Nephron progenitor cell (in vitro differentiated cells): ENCODE measurements around the gene SP9.

Experiments
- DNase-seq: peaks from one replicate; pipeline ENCODE4 v3.0.0; 2021
- H3K27ac Mint-ChIP-seq: 2 replicates; pipeline ENCODE4 v1.8.0; 2021; ENCODE audit warnings: mild to moderate bottlenecking, moderate library complexity, mixed read lengths
- H3K27me3 Mint-ChIP-seq: 2 replicates; pipeline ENCODE4 v1.8.0; 2021; ENCODE audit warnings: mild to moderate bottlenecking, low read depth, mixed read lengths; ENCODE audit not compliant: poor library complexity
- H3K36me3 Mint-ChIP-seq: 2 replicates; pipeline ENCODE4 v1.8.0; 2021; ENCODE audit warnings: low read depth, mixed read lengths
- H3K4me1 Mint-ChIP-seq: 2 replicates; pipeline ENCODE4 v1.8.0; 2021; ENCODE audit warnings: mixed read lengths
- H3K4me3 Mint-ChIP-seq: 2 replicates; pipeline ENCODE4 v1.8.0; 2021; ENCODE audit warnings: mild to moderate bottlenecking, moderate library complexity, mixed read lengths
- H3K9me3 Mint-ChIP-seq: 2 replicates; pipeline ENCODE4 v1.8.0; 2021; ENCODE audit warnings: mild to moderate bottlenecking, moderate library complexity, mixed read lengths
- TF ChIP-seq, protein P1 (sequence below): fragments of 200-600 bp; sonication (generic); IDR thresholded peaks from 2 replicates; pipeline ENCODE4 v1.5.0; 2021; ENCODE audit warnings: antibody characterized with exemption

Gene SP9

GRCh38 chr2:174322746-174323145 is 12.0 kb upstream of the SP9 start:
- TF ChIP-seq, protein P1, sequence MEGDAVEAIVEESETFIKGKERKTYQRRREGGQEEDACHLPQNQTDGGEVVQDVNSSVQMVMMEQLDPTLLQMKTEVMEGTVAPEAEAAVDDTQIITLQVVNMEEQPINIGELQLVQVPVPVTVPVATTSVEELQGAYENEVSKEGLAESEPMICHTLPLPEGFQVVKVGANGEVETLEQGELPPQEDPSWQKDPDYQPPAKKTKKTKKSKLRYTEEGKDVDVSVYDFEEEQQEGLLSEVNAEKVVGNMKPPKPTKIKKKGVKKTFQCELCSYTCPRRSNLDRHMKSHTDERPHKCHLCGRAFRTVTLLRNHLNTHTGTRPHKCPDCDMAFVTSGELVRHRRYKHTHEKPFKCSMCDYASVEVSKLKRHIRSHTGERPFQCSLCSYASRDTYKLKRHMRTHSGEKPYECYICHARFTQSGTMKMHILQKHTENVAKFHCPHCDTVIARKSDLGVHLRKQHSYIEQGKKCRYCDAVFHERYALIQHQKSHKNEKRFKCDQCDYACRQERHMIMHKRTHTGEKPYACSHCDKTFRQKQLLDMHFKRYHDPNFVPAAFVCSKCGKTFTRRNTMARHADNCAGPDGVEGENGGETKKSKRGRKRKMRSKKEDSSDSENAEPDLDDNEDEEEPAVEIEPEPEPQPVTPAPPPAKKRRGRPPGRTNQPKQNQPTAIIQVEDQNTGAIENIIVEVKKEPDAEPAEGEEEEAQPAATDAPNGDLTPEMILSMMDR: no peak
- H3K27ac Mint-ChIP-seq: no peak overlapping the region
- peaks cover 22% of the 10 kb centered on the region for H3K4me1 Mint-ChIP-seq
- peaks cover 35% of the 10 kb centered on the region for H3K27me3 Mint-ChIP-seq
- H3K4me3 Mint-ChIP-seq: no peak overlapping the region
- H3K9me3 Mint-ChIP-seq: peaks cover 3% of the 10 kb centered on the region
- no peak for DNase-seq
- no peaks in the 10 kb centered on the region for H3K36me3 Mint-ChIP-seq

GRCh38 chr2:174324530-174324929 is 10.2 kb upstream of the SP9 start:
- Mint-ChIP-seq H3K27ac (no peak overlapping the region), H3K27me3 (peaks cover 53% of the 10 kb centered on the region), H3K4me1 (peaks cover 37% of the 10 kb centered on the region), H3K9me3 (peaks cover 3% of the 10 kb centered on the region), H3K36me3 (no peaks in the 10 kb centered on the region), H3K4me3 (no peak overlapping the region)
- TF ChIP-seq, protein P1: no peak
- no peak for DNase-seq

- Mint-ChIP-seq H3K4me1 (peaks cover 47% of the 10 kb centered on the region), H3K27me3 (peaks cover 60% of the 10 kb centered on the region), H3K9me3 (peaks cover 3% of the 10 kb centered on the region), H3K36me3 (no peaks in the 10 kb centered on the region), H3K4me3 (peak overlapping the region; percentile 85), H3K27ac (no peak overlapping the region)
- TF ChIP-seq, protein P1: no peak
- peak; percentile 10 for DNase-seq
These were observed 9.2 kb upstream of the SP9 start for GRCh38 chr2:174325373-174326160.

DNA sequence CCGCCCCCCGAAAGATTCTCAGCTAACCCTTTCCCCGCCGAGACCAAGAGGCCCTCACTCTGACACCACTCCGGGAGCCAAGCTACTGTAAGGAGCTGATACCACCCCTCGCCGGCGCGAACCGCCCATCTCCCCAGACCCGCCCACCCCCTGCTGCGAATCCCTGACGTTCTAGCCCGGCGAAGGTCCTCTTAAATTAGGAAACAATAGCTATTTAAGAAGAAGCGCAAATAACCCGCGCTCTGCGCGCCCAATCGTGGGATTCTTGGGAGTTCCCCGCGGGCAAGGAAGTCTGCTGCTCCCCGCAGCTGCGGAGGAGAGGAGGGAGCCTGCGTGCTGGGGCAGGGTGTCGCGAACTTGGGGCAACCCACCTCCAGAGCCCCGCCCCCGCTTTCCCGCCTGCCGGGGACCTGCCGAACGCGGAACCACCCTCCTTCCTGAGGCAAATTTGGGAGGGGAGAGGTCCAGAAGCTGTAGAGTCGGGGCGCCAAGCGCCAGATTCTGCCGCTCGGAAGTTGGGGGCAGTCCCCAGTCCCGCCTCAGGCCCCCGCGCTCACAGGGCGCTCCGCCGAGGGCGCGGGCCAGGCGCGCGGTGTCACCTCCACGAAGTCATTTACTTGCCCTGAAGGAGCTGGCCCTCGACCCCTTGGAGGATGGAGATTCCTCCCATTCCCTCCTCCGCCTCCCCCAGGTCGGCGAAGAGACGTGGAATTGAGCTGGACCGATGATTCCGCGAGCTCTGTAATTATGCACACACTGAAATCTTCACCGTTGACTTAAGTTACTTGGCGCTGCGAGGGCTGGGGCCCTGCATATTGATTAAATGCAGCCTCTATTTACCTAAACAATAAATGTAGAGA is 8.4 kb upstream of the SP9 start:
- DNase-seq: peak; percentile 54
- Mint-ChIP-seq H3K27ac (no peak overlapping the region), H3K4me3 (peak overlapping the region; percentile 85), H3K27me3 (peaks cover 68% of the 10 kb centered on the region), H3K4me1 (peaks cover 55% of the 10 kb centered on the region), H3K36me3 (no peaks in the 10 kb centered on the region), H3K9me3 (peaks cover 3% of the 10 kb centered on the region)
- TF ChIP-seq, protein P1: no peak

DNA sequence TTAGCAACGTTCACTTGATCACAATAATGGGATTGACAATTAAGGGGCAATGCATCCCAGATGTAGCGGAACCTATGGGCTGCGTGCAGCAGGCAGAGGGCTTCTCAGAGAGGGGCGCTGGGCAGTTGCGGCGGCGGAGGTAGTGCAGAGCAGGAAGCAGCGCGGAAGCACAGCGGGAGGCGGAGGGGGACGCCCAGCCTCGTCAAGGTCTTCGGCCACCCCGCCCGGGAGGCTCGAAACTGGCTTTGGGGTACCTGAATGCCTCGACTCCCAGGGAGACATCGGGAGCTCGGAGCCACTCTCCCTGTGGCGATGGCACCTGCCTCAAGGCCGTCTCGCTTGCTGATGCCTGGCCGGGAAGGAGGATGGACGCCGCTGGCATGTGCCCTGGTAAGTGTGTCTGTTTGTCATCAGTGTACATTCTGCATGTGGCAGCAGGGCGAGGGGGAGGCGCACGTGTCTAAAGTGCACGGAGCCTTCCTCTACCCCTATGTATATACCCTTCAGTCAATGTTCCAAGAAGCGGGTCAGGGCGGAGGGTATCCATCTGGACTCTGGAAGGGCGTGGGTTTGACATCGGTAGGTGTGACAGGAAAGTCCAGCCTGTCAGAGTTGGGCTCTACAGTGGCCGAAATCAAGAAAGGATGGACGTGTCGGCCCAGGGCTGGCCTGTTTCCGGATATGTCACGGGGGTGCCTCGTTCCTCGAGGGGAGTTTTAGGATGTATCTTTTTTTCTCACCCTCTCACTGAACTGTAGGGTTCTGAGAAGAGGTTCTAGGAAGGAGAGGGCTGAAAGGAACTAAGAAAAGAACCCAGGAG is 7.5 kb upstream of the SP9 start:
- H3K27ac Mint-ChIP-seq: no peak overlapping the region
- peaks cover 72% of the 10 kb centered on the region for H3K27me3 Mint-ChIP-seq
- H3K4me1 Mint-ChIP-seq: peaks cover 64% of the 10 kb centered on the region
- H3K36me3 Mint-ChIP-seq: no peaks in the 10 kb centered on the region
- H3K9me3 Mint-ChIP-seq: peaks cover 3% of the 10 kb centered on the region
- DNase-seq: peak; percentile 41
- H3K4me3 Mint-ChIP-seq: peak overlapping the region; percentile 81
- TF ChIP-seq, protein P1: no peak
